Measurements from ENCODE around the gene PRR13.

DNA sequence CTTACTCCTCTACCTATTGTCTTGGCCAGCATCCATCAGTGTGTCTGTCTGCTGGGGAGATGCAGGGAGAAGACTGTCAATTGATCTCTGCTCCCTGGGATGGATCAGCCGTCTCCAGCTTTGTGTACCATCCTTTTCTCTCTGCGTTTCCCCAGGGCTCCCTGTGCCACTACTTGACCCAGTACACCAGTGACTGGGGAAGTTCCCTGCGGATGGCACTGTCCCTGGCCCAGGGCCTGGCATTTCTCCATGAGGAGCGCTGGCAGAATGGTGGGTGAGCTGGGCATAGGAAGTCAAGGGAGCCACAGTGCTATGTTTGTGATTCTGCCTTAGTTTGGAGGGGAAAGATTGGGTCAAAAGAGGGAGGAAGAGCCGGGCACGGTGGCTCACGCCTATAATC lies 12.8 kb upstream of the PRR13 start:
- no peak for TF ChIP-seq EZH2 (IDR thresholded peaks at IDR 0.05; ENCODE audit: borderline replicate concordance, low read depth, low read length, poor library complexity, severe bottlenecking)
- TF ChIP-seq, protein P1, sequence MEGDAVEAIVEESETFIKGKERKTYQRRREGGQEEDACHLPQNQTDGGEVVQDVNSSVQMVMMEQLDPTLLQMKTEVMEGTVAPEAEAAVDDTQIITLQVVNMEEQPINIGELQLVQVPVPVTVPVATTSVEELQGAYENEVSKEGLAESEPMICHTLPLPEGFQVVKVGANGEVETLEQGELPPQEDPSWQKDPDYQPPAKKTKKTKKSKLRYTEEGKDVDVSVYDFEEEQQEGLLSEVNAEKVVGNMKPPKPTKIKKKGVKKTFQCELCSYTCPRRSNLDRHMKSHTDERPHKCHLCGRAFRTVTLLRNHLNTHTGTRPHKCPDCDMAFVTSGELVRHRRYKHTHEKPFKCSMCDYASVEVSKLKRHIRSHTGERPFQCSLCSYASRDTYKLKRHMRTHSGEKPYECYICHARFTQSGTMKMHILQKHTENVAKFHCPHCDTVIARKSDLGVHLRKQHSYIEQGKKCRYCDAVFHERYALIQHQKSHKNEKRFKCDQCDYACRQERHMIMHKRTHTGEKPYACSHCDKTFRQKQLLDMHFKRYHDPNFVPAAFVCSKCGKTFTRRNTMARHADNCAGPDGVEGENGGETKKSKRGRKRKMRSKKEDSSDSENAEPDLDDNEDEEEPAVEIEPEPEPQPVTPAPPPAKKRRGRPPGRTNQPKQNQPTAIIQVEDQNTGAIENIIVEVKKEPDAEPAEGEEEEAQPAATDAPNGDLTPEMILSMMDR (conservative IDR thresholded peaks at IDR 0.05; ENCODE audit: low read depth, low read length): no peak

Measured in A673 (cell line).